Gastroesophageal sphincter (tissue), 3 donors: ENCODE data around the gene DUOX2.
"Not testable (repeated sequence)": the region's sequence is repeated elsewhere in the genome, so short reads cannot be mapped to it uniquely, and the experiment has no call there.

ENCODE experiments used
- CTCF ChIP-seq, 4 experiments: fragments of 200-600 bp in 2 of 4; fragments of 450-650 bp in 2 of 4; sonication (generic) in 1 of 4; IDR thresholded peaks; one replicate each; pipeline ENCODE4 v1.5.1; 2017 to 2019; ENCODE audit warnings: antibody characterized with exemption in 4 of 4, mild to moderate bottlenecking in 2 of 4, moderate library complexity in 2 of 4
- POLR2AphosphoS5 ChIP-seq: sonication (generic); formaldehyde crosslinking; IDR thresholded peaks from one replicate; pipeline ENCODE4 v1.6.1; 2017; ENCODE audit warnings: antibody characterized with exemption

DNA sequence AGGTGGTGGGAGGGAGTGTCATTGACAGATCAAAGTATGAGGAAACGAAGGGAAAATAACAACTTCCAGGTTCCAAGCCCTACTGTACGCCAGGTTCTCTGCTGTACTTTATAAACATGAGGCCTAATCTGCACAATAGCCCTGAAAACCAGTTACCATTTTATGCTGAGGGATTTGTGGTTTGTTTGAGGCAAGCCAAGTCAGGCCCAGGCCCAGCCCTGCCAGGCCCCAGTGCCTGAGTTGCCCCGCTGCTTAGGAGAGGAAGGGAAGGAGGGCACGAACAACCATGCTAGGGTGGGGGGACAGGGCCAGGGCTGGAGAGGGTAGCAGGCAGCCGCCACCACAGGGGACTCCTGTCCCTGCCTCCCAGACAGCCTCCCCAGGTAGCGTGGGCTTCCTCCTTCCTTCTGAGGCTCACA lies 44.0 kb downstream of the DUOX2 start:
- TF ChIP-seq CTCF (IDR thresholded peaks at IDR 0.05); POLR2AphosphoS5: not testable (repeated sequence)
